Panc1 (cell line): ENCODE measurements around the gene CACNA1A. TPM values are rescaled to one million over a fixed set of nuclear protein-coding genes. Genes with fewer than 3 reads are reported as not detected.
"Not testable (repeated sequence)": the region's sequence is repeated elsewhere in the genome, so short reads cannot be mapped to it uniquely, and the experiment has no call there.

Experiments used
- ATAC-seq: fragments of 200-7000 bp; cut with Tn5 transposase; 2 replicates; pipeline ENCODE4 v1.9.1; 2020; ENCODE audit warnings: mild to moderate bottlenecking, moderate library complexity
- BruUV-seq: library from RNA; stranded (reverse); fragments of 400-500 nt; replicated peaks from 2 replicates; lab custom pipeline; 2021; lab: Mats Ljungman, UMichigan
- CTCF ChIA-PET: fragments of 300-600 bp; sonication (Branson Sonifier 250); formaldehyde crosslinking; loops from one replicate; lab custom pipeline; 2022; ENCODE audit warnings: antibody characterized with exemption; lab: Charles Lee
- POLR2A ChIA-PET: fragments of 300-600 bp; sonication (Branson Sonifier 250); formaldehyde crosslinking; loops from one replicate; lab custom pipeline; 2022; ENCODE audit warnings: antibody characterized with exemption; lab: Charles Lee
- DNase-seq: peaks from one replicate; pipeline ENCODE4 v3.0.0-alpha.2; 2010; ENCODE audit warnings: low read depth, low spot score
- H3K27ac ChIP-seq: 2 replicates; pipeline ENCODE4 v1.5.1; 2011; ENCODE audit warnings: mild to moderate bottlenecking, low read length, inconsistent platforms
- H3K27me3 ChIP-seq: fragments of 200-500 bp; sonication (Bioruptor generic); 2 replicates; pipeline ENCODE4 v1.6.0; 2014; ENCODE audit warnings: low read length, inconsistent platforms; ENCODE audit not compliant: control insufficient read depth, insufficient read depth
- H3K36me3 ChIP-seq: fragments of 200-500 bp; sonication (Bioruptor generic); 2 replicates; pipeline ENCODE4 v1.5.1; 2014; ENCODE audit warnings: inconsistent platforms, mild to moderate bottlenecking, low read length, moderate library complexity; ENCODE audit not compliant: control insufficient read depth, insufficient read depth
- H3K4me1 ChIP-seq: 2 replicates; pipeline ENCODE4 v1.5.1; 2011; ENCODE audit warnings: inconsistent platforms, mild to moderate bottlenecking, low read length, moderate library complexity; ENCODE audit not compliant: control insufficient read depth, insufficient read depth
- H3K4me3 ChIP-seq, 2 experiments: 2 replicates each; pipeline ENCODE4 v1.5.1; 2011 to 2012; ENCODE audit warnings: low read depth in 2 of 2, low read length in 2 of 2, mild to moderate bottlenecking in 2 of 2, inconsistent platforms in 1 of 2, moderate library complexity in 1 of 2
- H3K9me3 ChIP-seq: fragments of 200-500 bp; sonication (Bioruptor generic); 2 replicates; pipeline ENCODE4 v1.5.1; 2014; ENCODE audit warnings: low read depth, mild to moderate bottlenecking, inconsistent platforms, low read length, moderate library complexity; ENCODE audit not compliant: control insufficient read depth, insufficient read depth
- CTCF ChIP-seq: fragments of 450-650 bp; IDR thresholded peaks from 2 replicates; pipeline ENCODE4 v1.5.1; 2017; ENCODE audit warnings: mild to moderate bottlenecking
- POLR2AphosphoS5 ChIP-seq: IDR thresholded peaks from 2 replicates; pipeline ENCODE4 v1.6.1; 2012; ENCODE audit warnings: mild to moderate bottlenecking, low read depth, low read length, moderate library complexity
- REST ChIP-seq, 2 experiments: IDR thresholded peaks; 2 replicates each; pipeline ENCODE4 v1.6.1; 2011 to 2012; ENCODE audit warnings: low read depth in 2 of 2, control low read depth in 1 of 2, low read length in 1 of 2, mild to moderate bottlenecking in 1 of 2, moderate library complexity in 1 of 2; ENCODE audit not compliant: insufficient read depth in 1 of 2
- SIN3A ChIP-seq: IDR thresholded peaks from 2 replicates; pipeline ENCODE4 v1.6.1; 2012; ENCODE audit warnings: low read depth, mild to moderate bottlenecking, low read length, moderate library complexity, borderline replicate concordance; ENCODE audit not compliant: insufficient read depth
- TCF7L2 ChIP-seq: IDR thresholded peaks from 2 replicates; pipeline ENCODE4 v1.6.1; 2011; ENCODE audit warnings: mild to moderate bottlenecking, low read depth, low read length, inconsistent platforms
- in situ Hi-C: cut with HindIII; loops from 2 replicates; pipeline ENCODE4 v1.10.0; 2016; ENCODE audit warnings: low sequenced_read_pairs, low pct_unique_long_range_greater_than_20kb
- intact Hi-C: fragments of 100-400 bp; cut with micrococcal nuclease; formaldehyde crosslinking; loops from one replicate; pipeline ENCODE4 v1.10.0; 2022; ENCODE audit not compliant: unreplicated experiment
- total RNA-seq: library from RNA; stranded (reverse); gene quantifications from one replicate; pipeline ENCODE4 v1.2.1, GENCODE V29; 2021; ENCODE audit not compliant: unreplicated experiment

The CACNA1A gene
- total RNA-seq, 1 experiment from 2014 or later, result 0.51 TPM

DNA sequence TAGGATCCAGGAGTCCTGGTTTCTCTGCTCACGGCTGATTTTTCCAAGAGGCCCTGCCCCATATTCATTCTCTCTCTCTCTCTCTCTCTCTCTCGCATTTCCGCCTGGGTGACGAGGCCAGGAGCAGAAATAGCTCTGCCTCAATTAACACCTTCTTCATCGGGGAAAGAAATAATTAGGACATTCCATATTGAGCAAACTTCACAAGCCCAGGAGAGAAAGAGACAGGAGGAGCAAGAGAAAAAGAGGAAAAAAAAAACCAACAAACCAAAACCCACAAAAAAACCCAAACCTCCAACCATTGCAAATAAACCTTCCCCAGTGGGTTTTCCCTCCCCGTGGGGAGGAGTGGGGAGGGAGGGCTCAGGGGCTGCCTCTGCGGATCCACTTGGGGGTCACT is 143.0 kb downstream of the CACNA1A start:
- POLR2A ChIA-PET, result no interaction called here
- 0 out of 2 replicates have a peak, but pooled peaks cover 3% of the 10 kb centered on the region for H3K9me3 ChIP-seq
- CTCF ChIA-PET, result interaction anchor here (0.6 kb wide), 1 partner anchor 398 kb away, joined by 3 read pairs; no protein-coding TSS in a partner anchor
- no peak overlapping the region for H3K27ac ChIP-seq
- DNase-seq (no peak), ATAC-seq (no peak)
- TF ChIP-seq POLR2AphosphoS5 (no peak), CTCF (no peak), REST (IDR thresholded peaks at IDR 0.05; ENCODE audit: insufficient read depth in 1 of 2, low read depth in 2 of 2, low read length in 1 of 2) (no peak), SIN3A (no peak), TCF7L2 (no peak)
- no peaks in the 10 kb centered on the region for H3K27me3 ChIP-seq
- intact Hi-C loops, result loop anchor here (10.0 kb wide), 1 partner anchor 212 kb away; no protein-coding TSS in a partner anchor
- H3K36me3 ChIP-seq, result no peaks in the 10 kb centered on the region
- no TSS peak for BruUV-seq
- no peaks in the 10 kb centered on the region for H3K4me1 ChIP-seq
- no peak overlapping the region for H3K4me3 ChIP-seq
- in situ Hi-C loops, result no loop called here

DNA sequence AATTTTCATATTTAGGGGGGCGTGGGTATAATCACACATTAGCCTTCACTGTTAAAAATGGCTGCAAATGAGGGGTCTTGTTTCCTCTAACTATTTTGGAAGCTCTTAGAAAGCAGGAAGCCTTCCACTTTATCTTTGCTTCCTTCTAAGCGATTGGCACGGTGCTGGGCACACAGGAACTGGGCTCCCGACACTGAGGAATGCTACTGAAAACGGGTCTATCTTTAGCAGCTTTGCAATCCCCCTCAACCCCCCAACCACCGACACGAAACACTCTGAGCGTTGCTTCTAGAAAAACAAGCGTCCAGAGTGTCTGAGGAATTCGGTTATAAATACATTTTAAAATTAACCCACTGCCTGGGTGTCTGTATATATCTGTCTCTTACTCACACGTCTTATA is 143.6 kb downstream of the CACNA1A start:
- ATAC-seq, result no peak
- DNase-seq, result no peak
- in situ Hi-C loops (no loop called here), intact Hi-C loops (loop anchor here (10.0 kb wide), 1 partner anchor 212 kb away; no protein-coding TSS in a partner anchor)
- H3K27ac ChIP-seq, result no peak overlapping the region
- no peaks in the 10 kb centered on the region for H3K4me1 ChIP-seq
- ChIA-PET CTCF (interaction anchor here (0.6 kb wide), 1 partner anchor 397 kb away, joined by 3 read pairs; no protein-coding TSS in a partner anchor), POLR2A (interaction anchor here (0.6 kb wide), 1 partner anchor 181 kb away, joined by 8 read pairs; no protein-coding TSS in a partner anchor)
- H3K36me3 ChIP-seq, result no peaks in the 10 kb centered on the region
- BruUV-seq, result no TSS peak
- 0 out of 2 replicates have a peak, but pooled peaks cover 3% of the 10 kb centered on the region for H3K9me3 ChIP-seq
- no peak overlapping the region for H3K4me3 ChIP-seq
- no peaks in the 10 kb centered on the region for H3K27me3 ChIP-seq
- TF ChIP-seq TCF7L2 (no peak), CTCF (no peak), REST (IDR thresholded peaks at IDR 0.05; ENCODE audit: insufficient read depth in 1 of 2, low read depth in 2 of 2, low read length in 1 of 2) (no peak), SIN3A (no peak), POLR2AphosphoS5 (no peak)

DNA sequence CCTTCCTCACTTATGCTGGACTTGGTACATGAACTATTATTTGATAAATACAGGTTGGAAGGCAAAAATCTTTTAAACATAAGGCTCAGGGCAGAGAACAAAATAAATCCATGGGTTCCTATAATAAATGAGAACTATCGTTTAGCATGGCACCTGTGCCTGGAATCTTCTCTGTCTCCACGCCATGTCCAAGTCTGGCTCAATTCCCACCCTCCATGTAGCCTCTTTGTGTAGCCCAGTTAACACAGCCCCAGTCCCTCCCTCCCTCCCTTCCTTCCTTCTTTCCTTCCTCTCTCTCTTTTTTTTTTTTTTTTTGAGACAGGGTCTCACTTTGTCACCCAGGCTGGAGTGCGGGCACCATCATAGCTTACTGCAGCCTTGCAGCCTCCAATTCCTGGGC is 144.6 kb downstream of the CACNA1A start:
- H3K4me3 ChIP-seq, BruUV-seq, H3K27me3 ChIP-seq, POLR2A ChIA-PET, H3K36me3 ChIP-seq, CTCF ChIA-PET, H3K9me3 ChIP-seq, in situ Hi-C loops, H3K4me1 ChIP-seq, ATAC-seq, DNase-seq, H3K27ac ChIP-seq: not testable (repeated sequence)
- intact Hi-C loops, result loop anchor here (10.0 kb wide), 1 partner anchor 213 kb away; no protein-coding TSS in a partner anchor
